Measurements from ENCODE around the gene TMEM14B.
"Not testable (repeated sequence)": the region's sequence is repeated elsewhere in the genome, so short reads cannot be mapped to it uniquely, and the experiment has no call there.

The TMEM14B gene

GRCh38 chr6:10733151-10733715, 14.4 kb upstream of the TMEM14B start:
- no peak for DNase-seq (ENCODE audit: low read depth)
- TF ChIP-seq CTCF (IDR thresholded peaks at IDR 0.05; ENCODE audit: low read depth, low read length, missing control alignments) = no peak
- no peak overlapping the region for H3K4me3 ChIP-seq (ENCODE audit: low read depth, low read length)

- no peak overlapping the region for H3K4me3 ChIP-seq (ENCODE audit: low read depth, low read length)
- no peak for DNase-seq (ENCODE audit: low read depth)
- no peak for TF ChIP-seq CTCF (IDR thresholded peaks at IDR 0.05; ENCODE audit: low read depth, low read length, missing control alignments)
These were observed 13.7 kb upstream of the TMEM14B start for GRCh38 chr6:10733863-10734262.

GRCh38 chr6:10736731-10737130, 10.9 kb upstream of the TMEM14B start:
- DNase-seq (ENCODE audit: low read depth) = no peak
- H3K4me3 ChIP-seq (ENCODE audit: low read depth, low read length) = no peak overlapping the region
- TF ChIP-seq CTCF (IDR thresholded peaks at IDR 0.05; ENCODE audit: low read depth, low read length, missing control alignments) = no peak

GRCh38 chr6:10740061-10740460, 7.5 kb upstream of the TMEM14B start:
- no peak overlapping the region for H3K4me3 ChIP-seq (ENCODE audit: low read depth, low read length)
- TF ChIP-seq CTCF (IDR thresholded peaks at IDR 0.05; ENCODE audit: low read depth, low read length, missing control alignments) = no peak

GRCh38 chr6:10741643-10742042, 6.0 kb upstream of the TMEM14B start:
- not testable (repeated sequence) for H3K4me3 ChIP-seq (ENCODE audit: low read depth, low read length); DNase-seq (ENCODE audit: low read depth)

More at GRCh38 chr6:10740061-10740460, 7.5 kb upstream of the TMEM14B start:
- no peak for DNase-seq (ENCODE audit: low read depth)

GRCh38 chr6:10742251-10742650, 5.4 kb upstream of the TMEM14B start:
- no peak for TF ChIP-seq CTCF (IDR thresholded peaks at IDR 0.05; ENCODE audit: low read depth, low read length, missing control alignments)
- H3K4me3 ChIP-seq (ENCODE audit: low read depth, low read length) = no peak overlapping the region
- DNase-seq (ENCODE audit: low read depth) = no peak

- TF ChIP-seq CTCF (IDR thresholded peaks at IDR 0.05; ENCODE audit: low read depth, low read length, missing control alignments) = no peak
- H3K4me3 ChIP-seq (ENCODE audit: low read depth, low read length) = no peak overlapping the region
- DNase-seq (ENCODE audit: low read depth) = no peak
These were observed 4.1 kb upstream of the TMEM14B start for GRCh38 chr6:10743515-10743914.

Data from GM12864 (cell line).